Stomach (tissue), 4 donors: ENCODE results near the gene CREB5.

Source experiments
- CTCF ChIP-seq, 7 experiments: fragments of 450-650 bp in 4 of 7; fragments of 200-600 bp in 3 of 7; sonication (generic) in 3 of 7; IDR thresholded peaks; one replicate each; pipeline ENCODE4 v1.5.1; 2016 to 2019; ENCODE audit warnings: antibody characterized with exemption in 7 of 7, control low read depth in 2 of 7, mild to moderate bottlenecking in 1 of 7
- EP300 ChIP-seq: sonication (generic); formaldehyde crosslinking; IDR thresholded peaks from one replicate; pipeline ENCODE4 v1.6.1; 2017; ENCODE audit warnings: antibody characterized with exemption
- POLR2AphosphoS5 ChIP-seq, 3 donors: sonication (generic); formaldehyde crosslinking; IDR thresholded peaks; one replicate each; pipeline ENCODE4 v1.6.1; 2016; ENCODE audit warnings: antibody characterized with exemption in 3 of 3

GRCh38 chr7:28706584-28706983 is 294.3 kb downstream of the CREB5 start:
- no peak for TF ChIP-seq CTCF (IDR thresholded peaks at IDR 0.05)
- TF ChIP-seq POLR2AphosphoS5 (IDR thresholded peaks at IDR 0.05), result no peak
- no peak for TF ChIP-seq EP300
